Measurements from ENCODE around the gene KLK7. TPM values are rescaled to one million over a fixed set of nuclear protein-coding genes. Genes with fewer than 3 reads are reported as not detected.

Gene KLK7
- total RNA-seq, 4 donors from 2014 or later, result 0.31 to 16.7 TPM; not detected in 2

DNA sequence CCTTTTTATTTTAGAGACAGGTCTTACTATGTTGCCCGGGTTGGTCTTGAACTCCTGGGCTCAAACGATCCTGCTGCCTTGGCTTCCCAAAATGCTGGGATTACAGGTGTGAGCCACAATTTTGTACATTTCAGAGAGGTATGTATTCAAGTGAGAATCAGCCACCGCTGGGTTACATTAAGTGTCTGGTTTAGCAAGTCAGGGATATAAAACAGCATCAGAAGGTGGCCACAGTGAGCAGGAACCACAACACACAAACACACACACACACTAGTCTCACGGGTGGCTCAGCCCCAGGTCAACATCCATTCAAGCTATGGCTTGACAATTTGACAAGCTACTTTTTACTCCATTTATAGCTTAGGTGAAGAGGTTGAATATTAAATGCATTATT is 51.0 kb downstream of the KLK7 start:
- TF ChIP-seq EP300 (IDR thresholded peaks at IDR 0.05), result no peak
- no peaks in the 10 kb centered on the region for H3K36me3 ChIP-seq
- no peak overlapping the region for H3K27ac ChIP-seq
- no peak for ATAC-seq
- no peaks in the 10 kb centered on the region for H3K4me1 ChIP-seq
- no peak overlapping the region for H3K4me3 ChIP-seq
- H3K27me3 ChIP-seq, result peaks cover 81% of the 10 kb centered on the region
- no peaks in the 10 kb centered on the region for H3K9me3 ChIP-seq
- WGBS, 2 donors (ENCODE audit: low coverage in 1 of 2), result 51 to 55% methylated on average over 2 of the region's 4 CpGs

DNA sequence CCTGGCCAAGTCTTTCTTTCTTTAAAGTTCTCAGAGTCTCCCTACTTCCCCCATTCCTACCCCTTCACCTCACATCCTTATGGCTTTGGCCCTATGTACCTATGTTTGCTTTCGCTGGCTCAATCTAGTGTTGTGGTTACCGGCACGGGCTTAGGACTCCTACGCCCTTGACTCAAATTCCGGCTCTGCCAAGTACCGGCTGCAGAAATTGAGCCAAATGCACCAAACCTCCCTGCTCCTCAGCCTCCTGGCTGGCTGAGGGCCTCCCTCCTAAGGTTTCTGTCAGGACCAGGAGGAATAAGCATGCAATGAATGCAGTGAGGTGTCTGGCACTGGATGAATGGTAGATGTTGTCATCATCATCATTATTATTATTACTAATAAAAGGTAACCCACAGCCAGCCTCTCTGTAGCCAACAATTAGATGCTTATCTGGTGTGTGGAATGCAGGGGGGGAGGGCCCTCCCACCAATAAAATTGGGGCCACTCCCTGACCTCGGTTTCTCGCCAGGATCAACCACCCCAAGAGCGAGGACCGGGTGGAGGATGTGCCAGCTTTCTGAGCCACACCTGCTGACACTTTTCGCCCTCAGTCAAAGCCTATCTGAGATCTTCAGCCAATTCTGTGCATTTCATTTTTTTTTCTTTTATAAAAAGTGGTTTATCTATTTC is 51.6 kb downstream of the KLK7 start:
- no peak for ATAC-seq
- Histone ChIP-seq H3K27ac (no peak overlapping the region), H3K4me3 (no peak overlapping the region), H3K36me3 (no peaks in the 10 kb centered on the region), H3K27me3 (peaks cover 80% of the 10 kb centered on the region), H3K9me3 (no peaks in the 10 kb centered on the region), H3K4me1 (no peaks in the 10 kb centered on the region)
- TF ChIP-seq, protein P1, sequence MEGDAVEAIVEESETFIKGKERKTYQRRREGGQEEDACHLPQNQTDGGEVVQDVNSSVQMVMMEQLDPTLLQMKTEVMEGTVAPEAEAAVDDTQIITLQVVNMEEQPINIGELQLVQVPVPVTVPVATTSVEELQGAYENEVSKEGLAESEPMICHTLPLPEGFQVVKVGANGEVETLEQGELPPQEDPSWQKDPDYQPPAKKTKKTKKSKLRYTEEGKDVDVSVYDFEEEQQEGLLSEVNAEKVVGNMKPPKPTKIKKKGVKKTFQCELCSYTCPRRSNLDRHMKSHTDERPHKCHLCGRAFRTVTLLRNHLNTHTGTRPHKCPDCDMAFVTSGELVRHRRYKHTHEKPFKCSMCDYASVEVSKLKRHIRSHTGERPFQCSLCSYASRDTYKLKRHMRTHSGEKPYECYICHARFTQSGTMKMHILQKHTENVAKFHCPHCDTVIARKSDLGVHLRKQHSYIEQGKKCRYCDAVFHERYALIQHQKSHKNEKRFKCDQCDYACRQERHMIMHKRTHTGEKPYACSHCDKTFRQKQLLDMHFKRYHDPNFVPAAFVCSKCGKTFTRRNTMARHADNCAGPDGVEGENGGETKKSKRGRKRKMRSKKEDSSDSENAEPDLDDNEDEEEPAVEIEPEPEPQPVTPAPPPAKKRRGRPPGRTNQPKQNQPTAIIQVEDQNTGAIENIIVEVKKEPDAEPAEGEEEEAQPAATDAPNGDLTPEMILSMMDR (IDR thresholded peaks at IDR 0.05), result no peak
- TF ChIP-seq EP300 (IDR thresholded peaks at IDR 0.05), result no peak
- TF ChIP-seq POLR2AphosphoS5 (IDR thresholded peaks at IDR 0.05), result no peak
- TF ChIP-seq POLR2A (IDR thresholded peaks at IDR 0.05), result no peak
- 70 to 83% methylated on average over 4 to 10 of the region's 11 CpGs for WGBS, 2 donors (ENCODE audit: low coverage in 1 of 2)

DNA sequence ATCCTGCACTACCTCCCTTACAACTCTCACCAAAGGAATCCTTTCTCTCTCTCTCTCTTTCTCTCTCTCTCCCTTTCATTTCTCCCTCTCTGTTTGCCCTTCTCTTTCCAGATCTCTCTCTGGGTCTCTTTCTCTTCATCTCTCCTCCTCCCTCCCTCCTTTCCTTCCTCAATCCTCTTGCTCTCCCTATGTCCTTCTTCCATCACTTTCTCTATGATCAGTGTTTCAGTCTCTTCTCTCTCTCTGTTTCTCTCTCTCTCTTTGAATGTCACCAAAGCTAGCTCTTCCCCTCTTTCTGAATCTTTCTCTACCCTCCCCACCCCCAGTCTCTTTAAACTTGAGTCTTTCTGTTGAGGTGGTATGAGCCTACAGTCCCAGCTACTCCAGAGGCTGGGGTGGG is 52.7 kb downstream of the KLK7 start:
- Histone ChIP-seq H3K36me3 (no peaks in the 10 kb centered on the region), H3K4me3 (no peak overlapping the region), H3K27me3 (peaks cover 85% of the 10 kb centered on the region), H3K9me3 (no peaks in the 10 kb centered on the region), H3K4me1 (no peaks in the 10 kb centered on the region), H3K27ac (no peak overlapping the region)
- ATAC-seq, result no peak
- TF ChIP-seq POLR2A (IDR thresholded peaks at IDR 0.05), result no peak
- no peak for TF ChIP-seq POLR2AphosphoS5 (IDR thresholded peaks at IDR 0.05)
- no peak for TF ChIP-seq EP300 (IDR thresholded peaks at IDR 0.05)
- TF ChIP-seq, protein P1 (IDR thresholded peaks at IDR 0.05), result no peak

DNA sequence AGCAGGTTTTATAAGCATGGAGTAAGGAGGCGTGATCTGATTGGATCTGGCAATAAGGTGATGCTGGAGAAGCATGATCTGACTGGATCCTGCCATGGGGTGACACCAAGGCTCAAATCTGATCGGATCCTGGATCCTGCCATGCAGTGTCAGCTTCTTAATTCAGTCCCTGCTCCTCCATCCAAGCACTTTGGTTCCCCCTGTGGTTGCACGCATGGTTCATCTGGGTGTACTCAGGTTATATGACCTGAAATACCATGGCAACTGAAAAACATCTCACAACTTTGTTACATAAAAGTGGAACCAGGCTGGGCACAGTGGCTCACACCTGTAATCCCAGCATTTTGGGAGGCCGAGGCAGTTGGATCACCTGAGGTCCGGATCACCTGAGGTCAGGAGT is 54.9 kb downstream of the KLK7 start:
- ATAC-seq, result no peak
- 82% methylated on average over 5 of the region's 5 CpGs; no CpG with 5 or more reads in 1 of the 2 donors for WGBS, 2 donors (ENCODE audit: low coverage in 1 of 2)
- Histone ChIP-seq H3K27ac (no peak overlapping the region), H3K9me3 (no peaks in the 10 kb centered on the region), H3K27me3 (peaks cover 88% of the 10 kb centered on the region), H3K4me3 (no peak overlapping the region), H3K4me1 (no peaks in the 10 kb centered on the region), H3K36me3 (no peaks in the 10 kb centered on the region)
- TF ChIP-seq POLR2AphosphoS5 (IDR thresholded peaks at IDR 0.05) (no peak), EP300 (IDR thresholded peaks at IDR 0.05) (no peak), POLR2A (IDR thresholded peaks at IDR 0.05) (no peak)
- TF ChIP-seq, protein P1 (IDR thresholded peaks at IDR 0.05), result no peak

Other genes starting within 250 kb of the KLK7 start
- gene GPR32, start 213.5 kb downstream of the KLK7 start, total RNA-seq, result not detected
- gene ACP4, start 193.5 kb downstream of the KLK7 start, total RNA-seq, result not detected
- gene KLK1, start 160.1 kb downstream of the KLK7 start, total RNA-seq, result not detected
- gene KLK15, start 150.3 kb downstream of the KLK7 start, total RNA-seq, result not detected
- gene KLK3, start 129.0 kb downstream of the KLK7 start, total RNA-seq, result not detected
- not detected for gene KLK2, start 110.5 kb downstream of the KLK7 start, total RNA-seq
- not detected for gene KLK4, start 72.5 kb downstream of the KLK7 start, total RNA-seq
- gene KLK5, start 30.9 kb downstream of the KLK7 start, total RNA-seq, result 1 to 10 TPM in 1 of 4 donors, not detected in 3; 1.2 TPM
- 1 to 10 TPM in 2 of 4 donors, not detected in 2; 1.1 to 7.8 TPM for gene KLK6, start 14.3 kb downstream of the KLK7 start, total RNA-seq
- gene KLK8, start 17.7 kb upstream of the KLK7 start, total RNA-seq, result 1 to 10 TPM in 2 of 4 donors, not detected in 2; 2.3 to 4.6 TPM
- gene KLK10, start 35.8 kb upstream of the KLK7 start, total RNA-seq, result 1 to 10 TPM in 3 of 4 donors, not detected in 1; 1.7 to 6.7 (median 4.1) TPM
- gene KLK11, start 42.7 kb upstream of the KLK7 start, total RNA-seq, result 10 to 100 TPM in 1 of 4 donors, under 1 TPM in 1, not detected in 2; 0.78 to 12.3 TPM
- 1 to 10 TPM in 1 of 4 donors, under 1 TPM in 2, not detected in 1; 0.40 to 1.2 (median 0.54) TPM for gene KLK12, start 51.1 kb upstream of the KLK7 start, total RNA-seq
- 1 to 10 TPM in 3 of 4 donors, not detected in 1; 1.3 to 6.1 (median 5.1) TPM for gene KLK13, start 81.2 kb upstream of the KLK7 start, total RNA-seq
- not detected for gene KLK14, start 99.0 kb upstream of the KLK7 start, total RNA-seq
- gene CTU1, start 124.5 kb upstream of the KLK7 start, total RNA-seq, result 10 to 100 TPM in 3 of 4 donors, 1 to 10 TPM in 1; 9.8 to 12.8 (median 11.4) TPM
- gene SIGLEC9, start 141.0 kb upstream of the KLK7 start, total RNA-seq, result 1 to 10 TPM in 3 of 4 donors, under 1 TPM in 1; 0.62 to 9.2 (median 4.0) TPM
- 1 to 10 TPM in 2 of 4 donors, under 1 TPM in 1, not detected in 1; 0.46 to 4.4 (median 2.8) TPM for gene SIGLEC7, start 158.4 kb upstream of the KLK7 start, total RNA-seq
- 1 to 10 TPM; 1.8 to 7.0 (median 2.8) TPM for gene CD33, start 241.2 kb upstream of the KLK7 start, total RNA-seq

All from gastroesophageal sphincter (tissue), 4 donors.